Esophagus squamous epithelium (tissue), 4 donors: ENCODE data around the gene PKMYT1.

ENCODE experiments used
- POLR2A ChIP-seq, 4 donors: fragments of 450-650 bp; IDR thresholded peaks; one replicate each; pipeline ENCODE4 v1.6.1; 2017; ENCODE audit warnings: antibody characterized with exemption in 4 of 4, mild to moderate bottlenecking in 4 of 4, moderate library complexity in 3 of 4
- TF ChIP-seq, protein P1 (sequence below), 6 experiments: fragments of 450-650 bp in 4 of 6; fragments of 200-600 bp in 2 of 6; sonication (generic) in 2 of 6; IDR thresholded peaks; one replicate each; pipeline ENCODE4 v1.5.1; 2016 to 2019; ENCODE audit warnings: antibody characterized with exemption in 6 of 6, mild to moderate bottlenecking in 4 of 6, moderate library complexity in 4 of 6

- no peak for TF ChIP-seq POLR2A (IDR thresholded peaks at IDR 0.05)
- TF ChIP-seq, protein P1, sequence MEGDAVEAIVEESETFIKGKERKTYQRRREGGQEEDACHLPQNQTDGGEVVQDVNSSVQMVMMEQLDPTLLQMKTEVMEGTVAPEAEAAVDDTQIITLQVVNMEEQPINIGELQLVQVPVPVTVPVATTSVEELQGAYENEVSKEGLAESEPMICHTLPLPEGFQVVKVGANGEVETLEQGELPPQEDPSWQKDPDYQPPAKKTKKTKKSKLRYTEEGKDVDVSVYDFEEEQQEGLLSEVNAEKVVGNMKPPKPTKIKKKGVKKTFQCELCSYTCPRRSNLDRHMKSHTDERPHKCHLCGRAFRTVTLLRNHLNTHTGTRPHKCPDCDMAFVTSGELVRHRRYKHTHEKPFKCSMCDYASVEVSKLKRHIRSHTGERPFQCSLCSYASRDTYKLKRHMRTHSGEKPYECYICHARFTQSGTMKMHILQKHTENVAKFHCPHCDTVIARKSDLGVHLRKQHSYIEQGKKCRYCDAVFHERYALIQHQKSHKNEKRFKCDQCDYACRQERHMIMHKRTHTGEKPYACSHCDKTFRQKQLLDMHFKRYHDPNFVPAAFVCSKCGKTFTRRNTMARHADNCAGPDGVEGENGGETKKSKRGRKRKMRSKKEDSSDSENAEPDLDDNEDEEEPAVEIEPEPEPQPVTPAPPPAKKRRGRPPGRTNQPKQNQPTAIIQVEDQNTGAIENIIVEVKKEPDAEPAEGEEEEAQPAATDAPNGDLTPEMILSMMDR (IDR thresholded peaks at IDR 0.05): no peak
These were observed 8.1 kb downstream of the PKMYT1 start for GRCh38 chr16:2971985-2972784.
